ENCODE measurements around the gene ICE2.

- TF ChIP-seq POLR2A (IDR thresholded peaks at IDR 0.05) (no peak), POLR2AphosphoS5 (IDR thresholded peaks at IDR 0.05; ENCODE audit: insufficient read depth in 1 of 2, low read depth in 1 of 2) (peak in 1 of 2 donors; percentile 41)
Observed at GRCh38 chr15:60520825-60521368, 42.0 kb upstream of the ICE2 start.
